SK-N-MC (cell line): ENCODE measurements around the gene HOXA9.

Experiments used
- EZH2 ChIP-seq: fragments of 200-600 bp; sonication (generic); IDR thresholded peaks from one replicate; pipeline ENCODE4 v1.6.1; 2017; ENCODE audit warnings: antibody characterized with exemption
- FOXP2 ChIP-seq: optimal IDR thresholded peaks from 2 replicates; pipeline ENCODE3; 2011; ENCODE audit warnings: mild to moderate bottlenecking, moderate library complexity; ENCODE audit not compliant: insufficient read depth; ENCODE audit errors: extremely low read length, control extremely low read depth
- POLR2AphosphoS5 ChIP-seq: IDR thresholded peaks from 2 replicates; pipeline ENCODE4 v1.6.1; 2012; ENCODE audit warnings: mild to moderate bottlenecking, low read depth, low read length, borderline replicate concordance

DNA sequence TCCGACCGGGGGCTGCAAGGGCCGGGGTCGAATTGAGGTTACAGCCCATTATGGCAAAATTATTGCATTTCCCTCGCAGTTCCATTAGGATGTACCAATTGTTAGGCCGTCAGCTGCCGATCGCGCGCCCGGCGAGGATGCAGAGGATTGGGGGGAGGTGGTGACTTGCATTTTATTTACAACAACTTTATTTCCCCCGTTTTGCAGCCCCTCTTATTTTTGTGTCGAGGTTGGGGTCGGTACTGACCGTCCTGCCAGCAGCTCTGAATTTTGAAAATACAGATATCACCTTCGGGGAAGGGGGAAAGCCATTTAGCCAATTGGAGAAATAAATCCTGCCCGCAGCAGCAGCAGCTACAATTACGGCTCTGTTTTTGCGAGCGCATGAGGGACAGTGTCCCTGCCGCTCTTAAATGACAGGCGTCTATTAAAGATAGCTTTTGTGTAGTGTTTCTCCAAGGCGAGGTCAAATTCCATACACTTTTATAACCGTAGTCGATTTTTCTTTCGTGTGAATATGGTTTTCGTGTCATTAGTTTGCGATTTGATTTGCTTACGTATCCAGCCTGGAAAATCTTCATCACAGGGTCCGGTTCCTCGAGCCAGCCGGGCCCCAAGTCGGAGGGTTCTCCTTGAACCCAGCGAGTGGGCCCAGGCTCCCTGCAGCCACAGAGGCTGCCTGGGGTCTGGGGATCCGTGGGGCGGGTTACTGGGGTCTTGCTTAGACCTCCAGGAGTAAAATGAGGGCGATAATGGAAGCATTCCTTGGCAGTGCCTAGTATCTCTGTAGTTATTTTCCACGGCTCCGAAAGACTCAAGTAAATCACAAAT lies 21.2 kb downstream of the HOXA9 start:
- no peak for TF ChIP-seq POLR2AphosphoS5
- no peak for TF ChIP-seq EZH2
- no peak for TF ChIP-seq FOXP2
